SK-N-SH (cell line): ENCODE data around the gene C3orf22. TPM values are rescaled to one million over a fixed set of nuclear protein-coding genes. Genes with fewer than 3 reads are reported as not detected.

Experiments used
- CTCF ChIA-PET: fragments of 300-600, 350-600 bp; formaldehyde crosslinking; extraction: SDS; loops from one replicate; lab custom pipeline; 2021; lab: Yijun Ruan, JAX
- POLR2A ChIA-PET: fragments of 350-600 bp; sonication (Branson Sonifier 250); formaldehyde crosslinking; extraction: SDS; loops from one replicate; lab custom pipeline; 2020; ENCODE audit warnings: antibody characterized with exemption, inconsistent platforms; lab: Yijun Ruan, JAX
- DNase-seq: peaks from one replicate; pipeline ENCODE4 v3.0.0; 2012
- H2AFZ ChIP-seq: fragments of 200-600 bp; sonication (generic); 2 replicates; pipeline ENCODE4 v1.8.1; 2016; ENCODE audit warnings: antibody characterized with exemption, mild to moderate bottlenecking, low read depth
- H3F3A ChIP-seq: fragments of 200-600 bp; sonication (generic); replicated peaks from 2 replicates; pipeline ENCODE3; 2016; ENCODE audit warnings: antibody characterized with exemption, mild to moderate bottlenecking; ENCODE audit not compliant: insufficient read depth
- H3K27ac ChIP-seq, 2 experiments: fragments of 200-500 bp in 1 of 2; fragments of 200-600 bp in 1 of 2; sonication (Bioruptor generic) in 1 of 2; sonication (generic), shearing (Covaris generic) in 1 of 2; 2 replicates each; pipeline versions ENCODE4 v1.5.1 to v1.6.1; 2014 to 2016; ENCODE audit warnings: low read depth in 2 of 2, inconsistent platforms in 1 of 2, low read length in 1 of 2, mild to moderate bottlenecking in 1 of 2, mixed read lengths in 1 of 2
- H3K27me3 ChIP-seq: fragments of 200-600 bp; sonication (generic), shearing (Covaris generic); 2 replicates; pipeline ENCODE4 v1.6.1; 2016; ENCODE audit warnings: mixed run types; ENCODE audit not compliant: insufficient read depth
- H3K36me3 ChIP-seq, 2 experiments: fragments of 200-500 bp in 1 of 2; fragments of 200-600 bp in 1 of 2; sonication (Bioruptor generic) in 1 of 2; sonication (generic) in 1 of 2; replicated peaks in 1 of 2; 2 replicates each; pipeline versions ENCODE3 to v1.5.1; 2014 to 2016; ENCODE audit warnings: low read length in 1 of 2, mild to moderate bottlenecking in 1 of 2; ENCODE audit not compliant: insufficient read depth in 2 of 2, control insufficient read depth in 1 of 2
- H3K4me1 ChIP-seq, 2 experiments: fragments of 200-500 bp in 1 of 2; fragments of 200-600 bp in 1 of 2; sonication (Bioruptor generic) in 1 of 2; sonication (generic), shearing (Covaris generic) in 1 of 2; 2 replicates each; pipeline versions ENCODE4 v1.5.1 to v1.6.1; 2014 to 2016; ENCODE audit warnings: low read depth in 1 of 2, low read length in 1 of 2, mixed run types in 1 of 2; ENCODE audit not compliant: insufficient read depth in 2 of 2, control insufficient read depth in 1 of 2
- H3K4me2 ChIP-seq: fragments of 200-600 bp; sonication (generic), shearing (Covaris generic); 2 replicates; pipeline ENCODE4 v1.6.1; 2017; ENCODE audit warnings: mixed run types
- H3K4me3 ChIP-seq, 2 experiments: fragments of 200-500 bp in 1 of 2; fragments of 200-600 bp in 1 of 2; sonication (Bioruptor generic) in 1 of 2; sonication (generic), shearing (Covaris generic) in 1 of 2; 2 replicates each; pipeline versions ENCODE4 v1.5.1 to v1.8.1; 2014 to 2016; ENCODE audit warnings: low read depth in 2 of 2, inconsistent platforms in 1 of 2, low read length in 1 of 2, mild to moderate bottlenecking in 1 of 2, mixed read lengths in 1 of 2, moderate library complexity in 1 of 2
- H3K79me2 ChIP-seq: fragments of 200-600 bp; sonication (generic); 2 replicates; pipeline ENCODE4 v1.8.1; 2017; ENCODE audit warnings: mild to moderate bottlenecking; ENCODE audit not compliant: insufficient read depth
- H3K9ac ChIP-seq: fragments of 200-600 bp; sonication (generic); 2 replicates; pipeline ENCODE4 v1.6.1; 2017; ENCODE audit warnings: mixed run types
- H3K9me2 ChIP-seq: fragments of 200-600 bp; sonication (generic); 2 replicates; pipeline ENCODE4 v1.6.1; 2017; ENCODE audit warnings: mixed run types
- H3K9me3 ChIP-seq: fragments of 200-600 bp; sonication (generic); 2 replicates; pipeline ENCODE4 v1.6.1; 2017; ENCODE audit warnings: mixed run types, mild to moderate bottlenecking, moderate library complexity
- H4K20me1 ChIP-seq: fragments of 200-600 bp; sonication (generic); 2 replicates; pipeline ENCODE4 v1.6.1; 2017; ENCODE audit warnings: mild to moderate bottlenecking, mixed run types; ENCODE audit not compliant: insufficient read depth
- EP300 ChIP-seq, 2 experiments: IDR thresholded peaks; 2 replicates each; pipeline versions ENCODE4 v1.4.0 to v1.6.1; 2012; ENCODE audit warnings: borderline replicate concordance in 1 of 2, low read depth in 1 of 2, low read length in 1 of 2
- EZH2phosphoT487 ChIP-seq: fragments of 200-600 bp; sonication (generic); IDR thresholded peaks from 2 replicates; pipeline ENCODE4 v1.6.1; 2017; ENCODE audit warnings: low read depth, mixed run types, mild to moderate bottlenecking, antibody characterized with exemption, moderate library complexity, borderline replicate concordance
- FOSL2 ChIP-seq: IDR thresholded peaks from 2 replicates; pipeline ENCODE4 v1.4.0; 2012; ENCODE audit warnings: low read depth, mild to moderate bottlenecking, moderate library complexity, borderline replicate concordance
- GATA2 ChIP-seq: sonication (generic); formaldehyde crosslinking; IDR thresholded peaks from 2 replicates; pipeline ENCODE4 v1.5.0; 2020; ENCODE audit warnings: mild to moderate bottlenecking, missing genetic modification reagents
- JUND ChIP-seq: IDR thresholded peaks from 2 replicates; pipeline ENCODE4 v1.4.0; 2012
- MEF2A ChIP-seq: IDR thresholded peaks from 2 replicates; pipeline ENCODE4 v1.4.0; 2012; ENCODE audit warnings: low read depth, borderline replicate concordance
- NFIC ChIP-seq: IDR thresholded peaks from 2 replicates; pipeline ENCODE4 v1.4.0; 2012; ENCODE audit warnings: borderline replicate concordance
- NRF1 ChIP-seq: IDR thresholded peaks from 2 replicates; pipeline ENCODE4 v1.6.1; 2012; ENCODE audit warnings: low read depth, mild to moderate bottlenecking, low read length
- POLR2AphosphoS5 ChIP-seq: IDR thresholded peaks from 2 replicates; pipeline ENCODE4 v1.6.1; 2012; ENCODE audit warnings: low read depth, low read length
- RAD21 ChIP-seq: IDR thresholded peaks from 2 replicates; pipeline ENCODE4 v1.6.1; 2012; ENCODE audit warnings: mild to moderate bottlenecking, low read length
- RCOR1 ChIP-seq: fragments of 150-350 bp; IDR thresholded peaks from 2 replicates; pipeline ENCODE4 v1.6.1; 2017; ENCODE audit warnings: antibody characterized with exemption, low read length
- RFX5 ChIP-seq: IDR thresholded peaks from 2 replicates; pipeline ENCODE4 v1.6.1; 2012; ENCODE audit warnings: mild to moderate bottlenecking, improper control_type of control experiment, low read length
- SIN3A ChIP-seq: IDR thresholded peaks from 2 replicates; pipeline ENCODE4 v1.6.1; 2012; ENCODE audit warnings: low read depth, mild to moderate bottlenecking, low read length, moderate library complexity, borderline replicate concordance
- SMC3 ChIP-seq: IDR thresholded peaks from 2 replicates; pipeline ENCODE4 v1.6.1; 2012; ENCODE audit warnings: low read depth, low read length, improper control_type of control experiment
- TCF12 ChIP-seq: IDR thresholded peaks from 2 replicates; pipeline ENCODE4 v1.4.0; 2012
- TEAD4 ChIP-seq: IDR thresholded peaks from 2 replicates; pipeline ENCODE4 v1.4.0; 2012; ENCODE audit warnings: mild to moderate bottlenecking, borderline replicate concordance; ENCODE audit not compliant: insufficient read depth
- WGBS: methylation state at CpG from one replicate; pipeline ENCODE4 v1.1.6; 2017; ENCODE audit warnings: low lambda C conversion rate; 5-methylcytosine and 5-hydroxymethylcytosine counted together
- polyA plus RNA-seq, 3 experiments: library from polyadenylated mRNA; depleted of rRNA; stranded (reverse); fragments of >200 nt; gene quantifications; 2 replicates each; pipeline ENCODE4 v1.2.3, GENCODE V29; 2012
- TF ChIP-seq, protein P1 (sequence below): IDR thresholded peaks from 2 replicates; pipeline ENCODE4 v1.4.0; 2012; ENCODE audit warnings: low read depth, borderline replicate concordance
- TF ChIP-seq, protein P2 (sequence below): fragments of 200-600 bp; sonication (generic); IDR thresholded peaks from 2 replicates; pipeline ENCODE4 v1.6.1; 2017; ENCODE audit warnings: antibody characterized with exemption, mild to moderate bottlenecking, moderate library complexity
- TF ChIP-seq, protein P3 (sequence below): IDR thresholded peaks from 2 replicates; pipeline ENCODE4 v1.4.0; 2012; ENCODE audit warnings: low read depth
- TF ChIP-seq, protein P4 (sequence below): IDR thresholded peaks from 2 replicates; pipeline ENCODE4; 2012

Gene C3orf22
- polyA plus RNA-seq, 1 of the 3 experiments (the other 2 are of a cell fraction), result not detected

DNA sequence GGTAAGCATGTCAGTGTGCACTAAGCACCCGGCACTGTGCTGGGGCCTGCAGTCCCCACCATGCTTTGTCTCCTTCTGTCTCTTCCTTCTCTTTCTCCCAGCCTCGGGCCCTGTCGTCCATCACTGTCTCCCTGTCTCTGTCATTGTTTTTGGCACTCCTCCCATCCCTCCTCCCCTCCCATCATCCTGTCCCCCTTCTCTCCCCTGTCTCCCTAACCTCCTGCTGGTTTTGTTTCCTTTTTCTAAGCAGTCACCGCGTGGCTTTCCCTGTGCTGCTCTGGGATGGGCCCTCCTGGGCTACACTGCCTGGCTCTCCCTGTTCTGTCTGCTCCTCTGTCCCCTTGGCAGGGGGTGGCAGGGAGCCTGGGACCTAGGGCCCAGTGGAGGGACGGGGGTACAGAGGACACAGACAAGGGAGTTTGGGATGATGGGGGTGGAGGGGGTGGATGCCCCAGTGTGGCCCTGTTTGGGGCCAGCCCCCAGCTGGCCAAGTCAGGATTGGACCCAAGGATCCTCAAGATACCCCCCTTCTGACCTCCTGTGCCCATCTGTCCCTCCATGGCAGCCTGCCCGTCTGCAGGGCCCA is 29.1 kb downstream of the C3orf22 start:
- ChIA-PET CTCF (interaction anchor here (1.1 to 1.4 kb wide), 2 partner anchors 23 to 84 kb away, joined by 3 to 5 read pairs; no protein-coding TSS in a partner anchor), POLR2A (no interaction called here)
- H3K36me3 ChIP-seq, result no peaks in the 10 kb centered on the region
- no peaks in the 10 kb centered on the region for H3K79me2 ChIP-seq
- no peaks in the 10 kb centered on the region for H4K20me1 ChIP-seq
- no peak overlapping the region for H2AFZ ChIP-seq
- H3K27me3 ChIP-seq, result peaks cover 10% of the 10 kb centered on the region; the same call in 1 of the 2 replicates
- no peaks in the 10 kb centered on the region for H3K9me2 ChIP-seq
- 65% methylated on average over 7 of the region's 7 CpGs for WGBS
- no peak for DNase-seq
- H3K4me1 ChIP-seq, result peaks cover 0 to 29% of the 10 kb centered on the region in 2 experiments; a peak in 1 of 4 replicates
- H3K9me3 ChIP-seq, result no peaks in the 10 kb centered on the region
- TF ChIP-seq JUND (no peak), TCF12 (no peak), SMC3 (no peak), TEAD4 (no peak), RCOR1 (no peak), EZH2phosphoT487 (no peak), MEF2A (no peak)
- TF ChIP-seq, protein P1, sequence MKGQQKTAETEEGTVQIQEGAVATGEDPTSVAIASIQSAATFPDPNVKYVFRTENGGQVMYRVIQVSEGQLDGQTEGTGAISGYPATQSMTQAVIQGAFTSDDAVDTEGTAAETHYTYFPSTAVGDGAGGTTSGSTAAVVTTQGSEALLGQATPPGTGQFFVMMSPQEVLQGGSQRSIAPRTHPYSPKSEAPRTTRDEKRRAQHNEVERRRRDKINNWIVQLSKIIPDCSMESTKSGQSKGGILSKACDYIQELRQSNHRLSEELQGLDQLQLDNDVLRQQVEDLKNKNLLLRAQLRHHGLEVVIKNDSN, result no peak
- TF ChIP-seq, protein P2, sequence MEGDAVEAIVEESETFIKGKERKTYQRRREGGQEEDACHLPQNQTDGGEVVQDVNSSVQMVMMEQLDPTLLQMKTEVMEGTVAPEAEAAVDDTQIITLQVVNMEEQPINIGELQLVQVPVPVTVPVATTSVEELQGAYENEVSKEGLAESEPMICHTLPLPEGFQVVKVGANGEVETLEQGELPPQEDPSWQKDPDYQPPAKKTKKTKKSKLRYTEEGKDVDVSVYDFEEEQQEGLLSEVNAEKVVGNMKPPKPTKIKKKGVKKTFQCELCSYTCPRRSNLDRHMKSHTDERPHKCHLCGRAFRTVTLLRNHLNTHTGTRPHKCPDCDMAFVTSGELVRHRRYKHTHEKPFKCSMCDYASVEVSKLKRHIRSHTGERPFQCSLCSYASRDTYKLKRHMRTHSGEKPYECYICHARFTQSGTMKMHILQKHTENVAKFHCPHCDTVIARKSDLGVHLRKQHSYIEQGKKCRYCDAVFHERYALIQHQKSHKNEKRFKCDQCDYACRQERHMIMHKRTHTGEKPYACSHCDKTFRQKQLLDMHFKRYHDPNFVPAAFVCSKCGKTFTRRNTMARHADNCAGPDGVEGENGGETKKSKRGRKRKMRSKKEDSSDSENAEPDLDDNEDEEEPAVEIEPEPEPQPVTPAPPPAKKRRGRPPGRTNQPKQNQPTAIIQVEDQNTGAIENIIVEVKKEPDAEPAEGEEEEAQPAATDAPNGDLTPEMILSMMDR, result no peak
- H3K4me2 ChIP-seq, result no peak overlapping the region
- no peak overlapping the region for H3K4me3 ChIP-seq
- peak overlapping the region in 1 of 2 experiments; percentile 69; a peak in 1 of 4 replicates for H3K27ac ChIP-seq
- H3K9ac ChIP-seq, result no peak overlapping the region
- no peaks in the 10 kb centered on the region for H3F3A ChIP-seq

DNA sequence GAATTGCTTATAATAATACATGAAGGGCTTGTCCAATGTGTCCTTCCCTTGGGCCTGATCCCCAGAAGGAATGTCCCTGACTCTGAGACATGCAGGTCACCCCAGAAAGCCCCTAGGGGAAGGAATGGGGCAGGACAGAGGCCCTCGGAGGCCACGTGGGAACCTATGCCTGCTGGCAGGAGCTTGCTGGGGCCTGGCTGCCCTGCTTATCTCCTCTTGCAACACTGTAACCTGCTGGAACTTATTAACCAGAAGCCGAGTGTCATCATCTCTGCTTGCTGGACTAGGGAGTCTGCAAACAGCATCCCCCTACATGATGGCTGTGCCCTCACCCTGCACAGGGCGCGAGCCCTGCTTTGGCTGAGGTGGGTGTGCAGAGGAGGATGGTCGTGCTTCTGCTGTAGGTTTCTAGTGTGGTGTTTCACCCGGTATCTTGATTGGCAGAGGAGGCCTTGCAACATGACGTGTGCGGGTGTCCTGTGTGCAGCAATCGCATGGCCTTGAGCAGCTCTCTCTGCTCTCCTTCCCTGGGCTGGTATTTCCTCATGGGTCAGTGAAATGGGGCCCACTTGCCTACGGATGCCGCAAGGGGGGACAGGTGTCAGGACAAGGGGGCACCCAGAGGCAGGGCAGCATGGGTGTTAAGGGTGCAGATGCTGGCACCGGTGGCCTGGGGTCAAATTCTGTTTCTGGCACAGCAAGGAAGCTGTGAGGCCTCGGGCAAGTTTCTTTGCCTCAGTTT is 29.8 kb downstream of the C3orf22 start:
- TF ChIP-seq RCOR1, result peak; percentile 14; the same call in 1 of the 2 replicates
- TF ChIP-seq NRF1, result no peak
- TF ChIP-seq SIN3A, result no peak
- no peak for TF ChIP-seq POLR2AphosphoS5
- TF ChIP-seq, protein P3, sequence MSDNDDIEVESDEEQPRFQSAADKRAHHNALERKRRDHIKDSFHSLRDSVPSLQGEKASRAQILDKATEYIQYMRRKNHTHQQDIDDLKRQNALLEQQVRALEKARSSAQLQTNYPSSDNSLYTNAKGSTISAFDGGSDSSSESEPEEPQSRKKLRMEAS, result no peak
- TF ChIP-seq, protein P1, result no peak
- no peak for TF ChIP-seq JUND
- no peak for TF ChIP-seq NFIC
- no peak for TF ChIP-seq EZH2phosphoT487
- TF ChIP-seq RFX5, result no peak
- TF ChIP-seq RAD21, result no peak
- TF ChIP-seq GATA2 (CRISPR knock-in tag), result no peak; the same call in 1 of the 2 replicates
- TF ChIP-seq EP300 (IDR thresholded peaks at IDR 0.05; ENCODE audit: borderline replicate concordance in 1 of 2, low read depth in 1 of 2, low read length in 1 of 2), result 0 out of 4 replicates have a peak, but pooled peaks of 1 of the 2 experiments have one; percentile 45
- no peak for TF ChIP-seq FOSL2
- TF ChIP-seq, protein P4, sequence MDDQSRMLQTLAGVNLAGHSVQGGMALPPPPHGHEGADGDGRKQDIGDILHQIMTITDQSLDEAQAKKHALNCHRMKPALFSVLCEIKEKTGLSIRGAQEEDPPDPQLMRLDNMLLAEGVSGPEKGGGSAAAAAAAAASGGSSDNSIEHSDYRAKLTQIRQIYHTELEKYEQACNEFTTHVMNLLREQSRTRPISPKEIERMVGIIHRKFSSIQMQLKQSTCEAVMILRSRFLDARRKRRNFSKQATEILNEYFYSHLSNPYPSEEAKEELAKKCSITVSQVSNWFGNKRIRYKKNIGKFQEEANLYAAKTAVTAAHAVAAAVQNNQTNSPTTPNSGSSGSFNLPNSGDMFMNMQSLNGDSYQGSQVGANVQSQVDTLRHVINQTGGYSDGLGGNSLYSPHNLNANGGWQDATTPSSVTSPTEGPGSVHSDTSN, result no peak
- TF ChIP-seq MEF2A, result no peak
- Histone ChIP-seq H3K27ac (peak overlapping the region in 1 of 2 experiments; percentile 69; a peak in 2 of 4 replicates), H3K4me2 (no peak overlapping the region), H3K4me3 (no peak overlapping the region), H3K4me1 (peaks cover 0 to 33% of the 10 kb centered on the region in 2 experiments; a peak in 1 of 4 replicates), H3K9ac (no peak overlapping the region), H3K36me3 (no peaks in the 10 kb centered on the region), H4K20me1 (no peaks in the 10 kb centered on the region), H3K79me2 (no peaks in the 10 kb centered on the region), H3K9me3 (no peaks in the 10 kb centered on the region), H3F3A (no peaks in the 10 kb centered on the region), H3K27me3 (peaks cover 3% of the 10 kb centered on the region; the same call in 1 of the 2 replicates), H3K9me2 (no peaks in the 10 kb centered on the region), H2AFZ (no peak overlapping the region)
- DNase-seq, result peak; percentile 78
- WGBS, result 64% methylated on average over 9 of the region's 14 CpGs
- CTCF ChIA-PET, result interaction anchor here (0.8 to 1.8 kb wide), 2 partner anchors 84 to 1015 kb away, joined by 3 to 4 read pairs; no protein-coding TSS in a partner anchor
- POLR2A ChIA-PET, result no interaction called here
